NB4 (cell line): Measurements from ENCODE around the gene ACTR8.

ENCODE experiments used
- DNase-seq: peaks from one replicate; pipeline ENCODE4 v3.0.0; 2010; ENCODE audit warnings: low read depth
- H3K4me3 ChIP-seq: one replicate; pipeline ENCODE4 v1.5.1; 2011; ENCODE audit warnings: mild to moderate bottlenecking, low read depth, low read length, moderate library complexity
- MYC ChIP-seq: IDR thresholded peaks from 2 replicates; pipeline ENCODE4 v1.6.1; 2011; ENCODE audit warnings: low read depth, low read length
- POLR2A ChIP-seq: IDR thresholded peaks from 2 replicates; pipeline ENCODE4 v1.6.1; 2011; ENCODE audit warnings: mild to moderate bottlenecking; ENCODE audit not compliant: insufficient read length; ENCODE audit errors: extremely low read depth
- TF ChIP-seq, protein P1 (sequence below): IDR thresholded peaks from one replicate; pipeline ENCODE4 v1.5.1; 2012; ENCODE audit warnings: low read depth, low read length
- TF ChIP-seq, protein P2 (sequence below): IDR thresholded peaks from 2 replicates; pipeline ENCODE4 v1.6.1; 2011; ENCODE audit warnings: low read depth, low read length

ACTR8 gene

DNA sequence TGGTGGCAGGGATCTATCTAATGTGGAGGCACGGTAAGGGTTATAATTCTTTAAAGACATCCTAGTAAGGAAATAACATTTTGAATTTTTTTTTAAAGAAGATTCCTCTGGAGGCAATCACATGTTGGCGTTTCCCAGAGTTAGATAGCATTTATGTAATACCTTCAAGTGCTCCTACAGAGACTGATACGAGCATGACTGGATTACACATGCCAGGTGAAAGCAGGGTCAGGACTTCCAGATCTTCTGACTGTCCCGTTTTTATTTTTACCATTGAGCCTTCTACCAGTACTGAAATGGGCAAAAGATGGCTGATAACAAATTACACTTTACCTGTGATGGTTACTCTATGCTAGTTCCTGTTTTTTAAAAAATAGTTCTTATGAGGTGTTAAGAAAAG lies 21.8 kb downstream of the ACTR8 start:
- TF ChIP-seq MYC (no peak), POLR2A (no peak)
- TF ChIP-seq, protein P1, sequence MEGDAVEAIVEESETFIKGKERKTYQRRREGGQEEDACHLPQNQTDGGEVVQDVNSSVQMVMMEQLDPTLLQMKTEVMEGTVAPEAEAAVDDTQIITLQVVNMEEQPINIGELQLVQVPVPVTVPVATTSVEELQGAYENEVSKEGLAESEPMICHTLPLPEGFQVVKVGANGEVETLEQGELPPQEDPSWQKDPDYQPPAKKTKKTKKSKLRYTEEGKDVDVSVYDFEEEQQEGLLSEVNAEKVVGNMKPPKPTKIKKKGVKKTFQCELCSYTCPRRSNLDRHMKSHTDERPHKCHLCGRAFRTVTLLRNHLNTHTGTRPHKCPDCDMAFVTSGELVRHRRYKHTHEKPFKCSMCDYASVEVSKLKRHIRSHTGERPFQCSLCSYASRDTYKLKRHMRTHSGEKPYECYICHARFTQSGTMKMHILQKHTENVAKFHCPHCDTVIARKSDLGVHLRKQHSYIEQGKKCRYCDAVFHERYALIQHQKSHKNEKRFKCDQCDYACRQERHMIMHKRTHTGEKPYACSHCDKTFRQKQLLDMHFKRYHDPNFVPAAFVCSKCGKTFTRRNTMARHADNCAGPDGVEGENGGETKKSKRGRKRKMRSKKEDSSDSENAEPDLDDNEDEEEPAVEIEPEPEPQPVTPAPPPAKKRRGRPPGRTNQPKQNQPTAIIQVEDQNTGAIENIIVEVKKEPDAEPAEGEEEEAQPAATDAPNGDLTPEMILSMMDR: no peak
- TF ChIP-seq, protein P2, sequence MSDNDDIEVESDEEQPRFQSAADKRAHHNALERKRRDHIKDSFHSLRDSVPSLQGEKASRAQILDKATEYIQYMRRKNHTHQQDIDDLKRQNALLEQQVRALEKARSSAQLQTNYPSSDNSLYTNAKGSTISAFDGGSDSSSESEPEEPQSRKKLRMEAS: no peak
- no peak overlapping the region for H3K4me3 ChIP-seq

DNA sequence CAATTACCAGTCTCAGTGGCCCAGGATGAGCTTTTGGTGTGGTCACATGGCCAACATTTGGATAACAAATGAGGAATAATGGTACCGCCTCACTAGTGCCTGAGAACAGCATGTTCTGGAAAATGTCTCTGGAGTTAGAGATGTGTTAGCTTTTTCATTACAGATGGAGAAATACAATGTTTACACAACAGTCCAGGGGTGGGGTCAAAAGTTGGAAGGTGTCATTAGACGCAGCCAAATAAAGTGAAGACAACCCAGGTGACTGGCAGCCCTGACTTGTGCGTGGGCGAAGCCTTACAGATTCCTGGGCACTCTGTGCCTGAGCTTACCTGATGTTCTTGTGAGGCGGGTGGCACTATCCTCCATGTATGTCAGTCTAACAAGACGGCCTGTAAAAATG lies 22.8 kb downstream of the ACTR8 start:
- no peak for DNase-seq
- no peak for TF ChIP-seq MYC
- no peak for TF ChIP-seq POLR2A
- TF ChIP-seq, protein P2: no peak
- TF ChIP-seq, protein P1: no peak
- no peak overlapping the region for H3K4me3 ChIP-seq

More for the DNA sequence above, 21.8 kb downstream of the ACTR8 start:
- no peak for DNase-seq

DNA sequence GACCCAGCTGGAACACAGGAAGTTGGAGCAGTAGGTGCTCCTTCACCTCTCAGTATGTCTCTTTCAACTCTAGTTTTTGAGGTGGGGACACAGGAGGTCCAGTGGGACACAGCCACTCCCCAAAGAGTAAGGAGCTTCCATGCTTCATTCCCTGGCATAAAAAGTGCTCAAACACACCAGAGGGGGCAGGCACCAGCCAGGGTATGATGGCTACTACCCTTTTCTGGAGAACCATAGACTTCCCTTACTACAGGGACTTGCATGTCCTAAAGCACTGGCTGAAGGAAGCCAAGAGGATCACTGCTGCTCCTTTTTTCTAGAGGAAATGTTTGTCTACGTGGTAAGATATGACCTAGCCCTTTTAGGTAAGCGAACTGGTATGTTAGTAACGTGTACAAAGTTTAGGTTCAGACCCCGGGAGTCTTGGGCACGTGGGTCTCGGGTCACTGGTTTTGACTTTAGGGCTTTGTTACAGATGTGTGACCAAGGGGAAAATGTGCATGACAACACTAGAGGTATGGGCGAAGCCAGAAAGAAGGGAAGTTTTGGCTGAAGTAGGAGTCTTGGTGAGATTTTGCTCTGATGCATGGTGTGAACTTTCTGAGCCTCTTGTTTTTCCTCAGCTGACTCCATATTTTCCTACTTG lies 23.7 kb downstream of the ACTR8 start:
- H3K4me3 ChIP-seq: no peak overlapping the region
- DNase-seq: no peak
- TF ChIP-seq, protein P1: no peak
- TF ChIP-seq MYC (no peak), POLR2A (no peak)
- TF ChIP-seq, protein P2: no peak

DNA sequence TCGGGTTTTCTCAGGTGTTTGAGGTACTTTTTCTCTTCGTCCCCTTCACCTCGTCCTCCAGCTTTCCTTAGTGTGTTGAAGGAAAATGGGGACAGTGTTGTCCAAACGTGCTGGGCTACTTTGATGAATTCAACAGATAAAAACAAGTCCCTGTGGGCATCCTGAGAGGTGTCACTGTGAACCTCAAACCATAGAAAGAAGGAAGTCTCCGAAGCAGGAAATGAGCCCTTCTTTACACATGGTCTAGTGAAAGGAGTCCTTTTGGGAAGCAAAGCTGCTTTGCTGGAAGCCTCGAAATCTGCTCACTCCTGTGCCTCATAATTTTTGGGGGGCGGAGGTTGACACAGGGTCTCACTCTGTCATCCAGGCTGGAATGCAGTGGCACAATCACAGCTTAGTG lies 25.0 kb downstream of the ACTR8 start:
- DNase-seq: peak; percentile 40

DNA sequence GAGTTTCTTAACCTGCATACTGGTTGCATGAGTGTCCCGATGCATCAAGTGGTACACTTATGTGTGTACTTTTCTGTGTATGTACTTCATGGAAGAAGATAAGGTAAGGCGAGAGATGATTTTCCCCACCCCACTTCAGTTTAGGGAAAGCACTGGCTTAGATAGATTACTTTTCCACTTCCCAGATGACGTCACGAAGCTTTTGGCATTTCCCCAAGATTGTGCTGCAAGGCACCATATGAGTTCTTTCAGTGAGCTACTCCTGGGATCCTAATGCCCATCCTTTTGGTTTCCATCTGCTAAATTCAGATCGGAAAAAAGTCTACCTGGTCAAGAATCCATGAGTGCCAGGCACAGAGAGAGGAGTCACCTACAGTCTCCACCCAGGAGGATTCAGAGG lies 31.1 kb downstream of the ACTR8 start:
- TF ChIP-seq, protein P1: no peak
- TF ChIP-seq MYC (no peak), POLR2A (no peak)
- TF ChIP-seq, protein P2: no peak
- H3K4me3 ChIP-seq: no peak overlapping the region
- DNase-seq: no peak

More for the DNA sequence above, 25.0 kb downstream of the ACTR8 start:
- H3K4me3 ChIP-seq: no peak overlapping the region
- TF ChIP-seq POLR2A (no peak), MYC (no peak)

DNA sequence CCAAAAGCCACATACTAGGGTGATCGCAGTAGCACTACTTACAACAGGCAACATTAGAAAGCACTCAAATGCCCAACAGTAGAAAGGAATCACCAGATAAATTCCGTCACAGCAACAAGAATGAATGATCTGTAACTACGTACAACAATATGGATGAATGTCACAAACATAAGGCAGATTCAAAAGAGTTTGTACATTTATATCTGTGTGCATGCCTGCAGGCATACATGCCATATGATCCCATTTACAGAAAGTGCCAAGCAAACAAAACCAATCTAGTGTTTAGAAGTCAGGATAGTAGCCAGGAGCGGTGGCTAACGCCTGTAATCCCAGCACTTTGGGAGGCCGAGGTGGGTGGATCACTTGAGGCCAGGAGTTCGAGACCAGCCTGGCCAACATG lies 32.0 kb downstream of the ACTR8 start:
- no peak for DNase-seq
- H3K4me3 ChIP-seq: no peak overlapping the region
- TF ChIP-seq MYC: no peak
- no peak for TF ChIP-seq POLR2A
- TF ChIP-seq, protein P2: no peak
- TF ChIP-seq, protein P1: no peak
